Fibroblast of the aortic adventitia (primary cell): ENCODE data around the gene KAT2A. TPM values are rescaled to one million over a fixed set of nuclear protein-coding genes. Genes with fewer than 3 reads are reported as not detected.
A peak's percentile ranks its signal among the peaks of the same experiment; 100 is the strongest.

Source experiments
- DNase-seq: peaks from one replicate; pipeline ENCODE4 v3.0.0-alpha.2; 2010; ENCODE audit warnings: low read depth
- H3K4me3 ChIP-seq: 2 replicates; pipeline ENCODE4 v1.5.1; 2011; ENCODE audit warnings: low read depth, mild to moderate bottlenecking, control low read depth, low read length, moderate library complexity
- CTCF ChIP-seq: IDR thresholded peaks from 2 replicates; pipeline ENCODE4 v1.5.1; 2011; ENCODE audit warnings: mild to moderate bottlenecking, low read length, control low read depth, inconsistent platforms; ENCODE audit not compliant: insufficient read depth
- total RNA-seq: library from RNA; depleted of rRNA; stranded (reverse); fragments of >200 nt; gene quantifications from 2 replicates; pipeline ENCODE4 v1.2.3, GENCODE V29; 2012; ENCODE audit warnings: low replicate concordance

Gene KAT2A
- total RNA-seq, 1 donor, result 13.7 TPM

- DNase-seq, result no peak
- H3K4me3 ChIP-seq, result no peak overlapping the region
- no peak for TF ChIP-seq CTCF
Measured at GRCh38 chr17:42068979-42069378, 52.2 kb downstream of the KAT2A start.

GRCh38 chr17:42067371-42068091 is 53.6 kb downstream of the KAT2A start:
- peak; percentile 44 for DNase-seq
- H3K4me3 ChIP-seq, result no peak overlapping the region
- peak; percentile 88 for TF ChIP-seq CTCF

- DNase-seq, result no peak
- no peak overlapping the region for H3K4me3 ChIP-seq
- no peak for TF ChIP-seq CTCF
Measured at GRCh38 chr17:42065201-42065600, 56.0 kb downstream of the KAT2A start.

Other genes starting within 250 kb of the KAT2A start
- 64.1 and 159 TPM in 2 replicates for gene ACLY, start 202.4 kb downstream of the KAT2A start, total RNA-seq
- gene ODAD4, start 190.8 kb downstream of the KAT2A start, total RNA-seq, result 0.16 and 1.2 TPM in 2 replicates
- 64.3 and 84.2 TPM in 2 replicates for gene CNP, start 154.6 kb downstream of the KAT2A start, total RNA-seq
- 58.0 and 131 TPM in 2 replicates for gene DNAJC7, start 103.9 kb downstream of the KAT2A start, total RNA-seq
- 17.1 and 27.1 TPM in 2 replicates for gene NKIRAS2, start 101.3 kb downstream of the KAT2A start, total RNA-seq
- 0.09 and 0.49 TPM in 2 replicates for gene C17orf113, start 70.8 kb downstream of the KAT2A start, total RNA-seq
- not detected in 2 replicates for gene ZNF385C, start 22.9 kb downstream of the KAT2A start, total RNA-seq
- gene DHX58, start 8.7 kb downstream of the KAT2A start, total RNA-seq, result 11.3 and 24.3 TPM in 2 replicates
- not detected in 2 replicates for gene HSPB9, start 1.4 kb upstream of the KAT2A start, total RNA-seq
- 8.3 and 82.2 TPM in 2 replicates for gene RAB5C, start 33.6 kb upstream of the KAT2A start, total RNA-seq
- gene KCNH4, start 59.8 kb upstream of the KAT2A start, total RNA-seq, result 0.09 TPM in 1 of 2 replicates, not detected in the other
- gene HCRT, start 64.1 kb upstream of the KAT2A start, total RNA-seq, result not detected in 2 replicates
- 14.8 and 33.8 TPM in 2 replicates for gene GHDC, start 73.1 kb upstream of the KAT2A start, total RNA-seq
- 14.1 and 23.0 TPM in 2 replicates for gene STAT5B, start 155.0 kb upstream of the KAT2A start, total RNA-seq
- 25.2 and 27.3 TPM in 2 replicates for gene STAT5A, start 167.1 kb upstream of the KAT2A start, total RNA-seq